Measurements from ENCODE around the gene BICRAL.

DNA sequence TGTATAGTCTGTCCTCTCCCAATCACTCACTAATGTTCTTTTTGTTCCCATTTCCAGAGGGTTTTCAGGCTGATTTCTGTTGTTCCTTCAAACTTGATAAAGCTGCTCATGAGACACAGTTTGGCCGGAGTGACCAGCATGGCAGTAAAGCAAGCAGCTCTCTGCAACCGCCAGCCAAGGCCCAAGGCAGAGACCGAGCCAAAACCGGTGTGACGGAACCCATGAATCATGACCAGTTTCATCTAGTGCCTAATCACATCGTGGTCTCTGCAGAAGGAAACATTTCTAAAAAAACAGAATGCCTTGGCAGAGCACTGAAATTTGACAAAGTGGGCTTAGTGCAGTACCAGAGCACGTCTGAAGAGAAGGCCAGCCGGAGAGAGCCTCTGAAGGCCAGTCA is 82.8 kb downstream of the BICRAL start:
- TF ChIP-seq, protein P1, sequence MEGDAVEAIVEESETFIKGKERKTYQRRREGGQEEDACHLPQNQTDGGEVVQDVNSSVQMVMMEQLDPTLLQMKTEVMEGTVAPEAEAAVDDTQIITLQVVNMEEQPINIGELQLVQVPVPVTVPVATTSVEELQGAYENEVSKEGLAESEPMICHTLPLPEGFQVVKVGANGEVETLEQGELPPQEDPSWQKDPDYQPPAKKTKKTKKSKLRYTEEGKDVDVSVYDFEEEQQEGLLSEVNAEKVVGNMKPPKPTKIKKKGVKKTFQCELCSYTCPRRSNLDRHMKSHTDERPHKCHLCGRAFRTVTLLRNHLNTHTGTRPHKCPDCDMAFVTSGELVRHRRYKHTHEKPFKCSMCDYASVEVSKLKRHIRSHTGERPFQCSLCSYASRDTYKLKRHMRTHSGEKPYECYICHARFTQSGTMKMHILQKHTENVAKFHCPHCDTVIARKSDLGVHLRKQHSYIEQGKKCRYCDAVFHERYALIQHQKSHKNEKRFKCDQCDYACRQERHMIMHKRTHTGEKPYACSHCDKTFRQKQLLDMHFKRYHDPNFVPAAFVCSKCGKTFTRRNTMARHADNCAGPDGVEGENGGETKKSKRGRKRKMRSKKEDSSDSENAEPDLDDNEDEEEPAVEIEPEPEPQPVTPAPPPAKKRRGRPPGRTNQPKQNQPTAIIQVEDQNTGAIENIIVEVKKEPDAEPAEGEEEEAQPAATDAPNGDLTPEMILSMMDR (conservative IDR thresholded peaks at IDR 0.05) = no peak
- no peak for TF ChIP-seq ZFX (IDR thresholded peaks at IDR 0.05)
